ENCODE results near the gene DCPS.
"Not testable (repeated sequence)": the region's sequence is repeated elsewhere in the genome, so short reads cannot be mapped to it uniquely, and the experiment has no call there.

The DCPS gene

GRCh38 chr11:126384449-126385070 is 80.7 kb downstream of the DCPS start:
- DNase-seq (ENCODE audit: low spot score), result no peak

DNA sequence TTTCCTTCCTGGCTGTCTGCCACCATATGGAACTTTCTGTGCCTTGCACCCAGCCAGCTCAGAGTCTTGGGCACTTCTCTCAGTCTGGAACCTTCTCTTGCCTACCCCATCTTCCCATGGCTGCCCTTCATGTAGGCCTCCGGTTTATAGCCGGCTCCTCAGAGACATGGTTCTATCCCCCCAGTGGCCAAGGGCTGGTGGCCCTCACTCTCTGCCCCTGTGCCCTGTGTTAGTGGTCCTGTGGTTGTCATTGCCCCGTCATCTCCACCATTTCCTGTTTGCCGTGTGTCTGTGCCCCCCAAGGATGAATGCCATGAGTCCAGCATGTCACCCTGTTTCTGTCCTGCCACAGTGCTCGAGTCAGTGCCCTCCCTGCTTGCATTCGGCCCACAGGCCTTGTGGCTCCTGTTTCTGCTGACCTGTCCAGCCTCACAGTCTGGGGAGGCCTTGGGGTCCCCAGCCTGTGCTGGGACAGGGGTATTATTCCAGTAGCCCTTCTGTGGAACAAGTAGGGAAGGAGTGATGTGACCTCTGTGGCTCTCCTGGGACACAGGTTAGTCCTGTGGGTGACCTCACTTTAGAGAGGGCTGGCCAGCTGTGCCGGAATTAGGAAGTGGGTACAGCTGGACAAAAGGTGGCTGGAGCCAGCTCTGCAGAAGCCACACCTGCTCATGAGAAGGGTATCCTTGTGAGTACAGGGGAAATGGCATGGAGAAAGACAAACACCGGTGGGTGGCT is 82.3 kb downstream of the DCPS start:
- no peak for DNase-seq (ENCODE audit: low spot score)

- not testable (repeated sequence) for DNase-seq (ENCODE audit: low spot score)
These were observed 82.8 kb downstream of the DCPS start for GRCh38 chr11:126386729-126387071.

GRCh38 chr11:126387857-126388256 is 84.0 kb downstream of the DCPS start:
- DNase-seq (ENCODE audit: low spot score), result no peak

DNA sequence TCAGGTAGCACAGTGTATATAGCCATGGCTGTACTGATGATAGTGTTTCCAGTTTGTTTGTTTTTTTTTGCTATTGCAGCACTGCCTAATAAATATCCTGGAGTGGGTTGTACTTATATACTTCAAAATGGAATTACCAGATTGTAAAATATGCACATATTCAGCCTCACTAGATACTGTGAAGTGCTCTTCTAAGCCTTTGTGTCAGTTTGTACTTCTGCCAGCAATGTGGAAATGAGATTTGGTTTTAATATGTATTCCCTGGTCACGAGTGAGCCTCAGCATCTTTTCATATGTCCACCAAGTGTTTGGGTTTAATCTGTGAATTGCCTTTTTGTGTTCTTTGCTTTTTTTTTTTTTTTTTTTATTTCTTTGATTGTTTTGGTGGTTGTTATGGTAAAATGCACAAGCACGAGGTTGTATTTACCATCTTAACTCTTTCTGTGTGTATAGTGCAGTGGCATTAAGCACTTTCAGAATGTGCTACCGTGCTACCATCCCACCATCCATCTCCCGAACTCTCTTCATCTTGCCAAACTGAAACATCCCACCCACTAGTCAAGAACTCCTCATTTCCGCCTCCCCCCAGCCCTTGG is 86.5 kb downstream of the DCPS start:
- no peak for DNase-seq (ENCODE audit: low spot score)

DNA sequence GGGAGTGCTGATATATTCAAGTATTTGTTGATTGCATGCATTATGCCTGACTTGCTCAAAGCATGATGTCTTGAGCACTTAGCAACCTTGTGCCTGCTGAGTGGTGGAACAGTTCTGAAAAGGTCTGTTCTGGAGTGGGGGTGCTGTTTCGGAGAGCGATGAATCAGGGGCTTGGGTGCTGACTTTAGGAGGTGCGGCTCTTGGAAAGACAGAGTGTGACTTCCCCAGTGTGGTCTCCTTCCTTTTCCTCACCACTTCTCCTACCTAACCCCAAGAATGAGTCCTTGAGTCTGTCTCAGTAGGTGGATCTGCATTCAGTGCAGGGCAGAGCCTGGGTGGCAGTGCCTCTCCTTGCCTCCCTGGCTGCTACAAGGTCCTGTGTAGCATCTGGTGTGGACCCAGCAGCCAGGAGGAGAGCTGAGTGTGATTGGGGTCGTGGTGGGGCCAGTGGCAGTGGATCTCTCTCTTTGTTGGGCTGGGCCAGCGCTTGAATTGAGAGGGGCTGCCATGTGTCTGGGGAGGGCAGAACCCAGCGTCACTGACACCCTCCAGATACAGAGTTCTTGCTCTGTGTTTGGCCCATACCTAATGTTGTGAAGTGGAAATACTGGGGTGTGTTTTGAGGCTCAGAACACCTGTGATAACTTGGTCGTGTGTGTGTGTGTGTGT is 87.6 kb downstream of the DCPS start:
- DNase-seq (ENCODE audit: low spot score), result no peak

DNA sequence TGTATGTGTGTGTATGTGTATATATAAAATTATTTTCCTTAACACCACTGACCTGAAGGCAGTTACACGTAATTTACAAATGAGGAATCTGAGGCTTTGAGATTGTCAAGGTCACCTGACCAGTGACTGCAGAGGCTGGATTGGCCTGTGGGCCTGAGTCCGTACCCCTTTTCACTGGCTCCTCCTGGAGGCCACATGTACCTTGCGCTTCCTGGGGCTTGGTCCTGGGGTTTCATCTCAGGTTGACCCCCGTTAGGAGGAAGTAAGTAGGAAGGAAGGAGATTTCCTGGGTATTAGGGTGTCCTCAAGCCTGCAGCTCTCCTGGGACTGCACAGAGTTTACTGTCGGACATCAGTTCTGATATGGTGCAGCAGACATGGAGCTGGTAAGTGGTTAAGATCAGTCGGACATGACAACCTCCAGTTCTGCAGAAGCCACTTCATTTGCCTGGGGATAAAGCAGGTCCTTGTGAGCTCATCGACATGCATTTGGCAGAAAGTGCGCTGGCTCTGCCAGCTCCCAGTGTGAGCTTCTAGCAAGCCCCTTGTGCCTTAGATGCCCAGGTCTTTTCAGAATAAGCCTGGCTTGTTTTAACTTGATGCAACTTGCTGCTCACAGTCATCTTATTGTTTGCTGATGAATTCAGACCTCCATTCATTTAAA is 88.2 kb downstream of the DCPS start:
- DNase-seq (ENCODE audit: low spot score), result no peak

- DNase-seq (ENCODE audit: low spot score), result no peak
These were observed 88.8 kb downstream of the DCPS start for GRCh38 chr11:126392633-126393013.

DNA sequence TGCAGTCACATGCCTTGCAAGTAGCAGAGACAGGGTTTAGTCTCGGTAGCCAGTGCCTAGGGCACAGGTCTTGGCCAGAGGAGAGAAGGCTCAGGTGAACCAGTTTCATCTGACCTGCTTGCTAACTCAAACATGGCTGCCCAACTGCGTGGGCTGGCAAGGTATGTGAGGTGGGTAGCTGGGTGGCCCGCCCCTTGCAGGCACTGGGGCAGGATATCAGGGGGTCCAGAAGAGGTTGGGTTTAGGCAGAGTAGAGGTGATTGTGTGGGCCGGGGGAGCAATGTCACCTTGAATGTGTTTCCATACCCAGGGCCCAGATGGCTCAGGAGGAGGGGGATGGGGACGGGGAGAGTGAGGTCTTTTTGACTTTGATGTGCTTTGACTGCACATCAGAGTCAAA is 89.3 kb downstream of the DCPS start:
- no peak for DNase-seq (ENCODE audit: low spot score)

DNA sequence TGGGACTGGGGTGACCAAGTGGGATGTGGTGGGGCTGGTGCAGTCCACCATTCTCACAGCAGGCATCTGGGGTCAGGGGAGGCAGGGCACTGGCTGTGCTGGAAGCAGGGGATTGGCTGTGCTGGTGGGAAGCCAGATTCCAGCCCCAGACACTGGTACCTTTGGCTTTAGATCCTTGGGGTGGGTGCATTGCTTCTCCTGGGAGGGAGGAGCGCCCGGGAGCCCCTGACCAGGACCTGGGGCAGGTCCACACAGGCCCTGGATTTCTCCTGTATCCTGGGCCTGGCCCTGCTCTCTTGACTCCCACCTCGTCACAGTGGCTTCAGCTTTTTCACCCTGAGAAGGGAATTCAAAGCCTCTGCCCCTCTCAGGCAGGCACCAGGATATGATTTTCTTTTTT is 90.2 kb downstream of the DCPS start:
- no peak for DNase-seq (ENCODE audit: low spot score)

GRCh38 chr11:126394634-126395072 is 90.8 kb downstream of the DCPS start:
- not testable (repeated sequence) for DNase-seq (ENCODE audit: low spot score)
